Hindlimb muscle (tissue), 1 donor: ENCODE data around the gene SERINC1. TPM values are rescaled to one million over a fixed set of nuclear protein-coding genes. Genes with fewer than 3 reads are reported as not detected.

Source experiments
- DNase-seq: peaks from one replicate; pipeline ENCODE4 v3.0.0-alpha.2; 2013
- polyA plus RNA-seq: library from polyadenylated mRNA; unstranded; fragments of 120-200 nt; gene quantifications from one replicate; pipeline ENCODE4 v1.2.1, GENCODE V29; 2013; ENCODE audit not compliant: insufficient read length

SERINC1 gene
- polyA plus RNA-seq, 1 donor: 138 TPM

DNA sequence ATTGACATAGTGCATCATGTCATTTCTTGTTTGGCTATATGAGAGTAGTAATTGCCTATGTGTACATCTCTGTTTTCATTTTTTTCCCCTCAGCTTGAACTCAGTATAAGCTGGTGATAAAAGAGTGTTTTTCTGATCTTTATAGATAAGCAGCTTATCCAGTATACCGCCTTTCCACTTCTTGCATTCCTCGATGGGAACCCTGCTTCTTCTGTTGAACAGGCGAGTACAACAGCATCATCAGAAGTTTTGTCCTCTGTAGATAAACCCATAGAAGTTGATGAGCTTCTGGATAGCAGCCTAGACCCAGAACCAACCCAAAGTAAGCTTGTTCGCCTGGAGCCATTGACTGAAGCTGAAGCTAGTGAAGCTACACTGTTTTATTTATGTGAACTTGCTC is 39.8 kb downstream of the SERINC1 start:
- no peak for DNase-seq

DNA sequence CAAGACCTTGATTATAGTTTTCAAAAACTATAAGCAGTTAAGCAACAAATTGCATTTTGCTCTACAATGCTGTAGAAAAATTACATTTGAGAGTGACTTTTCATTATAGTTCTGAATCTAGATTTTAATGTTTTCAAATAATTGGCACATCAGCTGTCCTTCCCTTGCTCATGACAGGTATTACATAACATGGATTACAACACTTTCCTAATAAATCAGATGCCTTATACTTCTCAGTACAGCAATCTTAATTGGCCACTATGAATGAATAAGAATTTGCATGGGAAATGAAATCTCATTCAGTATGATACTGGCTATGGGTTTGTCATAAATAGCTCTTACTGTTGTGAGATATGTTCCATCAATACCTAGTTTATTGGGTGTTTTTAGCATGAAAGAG is 42.3 kb downstream of the SERINC1 start:
- no peak for DNase-seq

DNA sequence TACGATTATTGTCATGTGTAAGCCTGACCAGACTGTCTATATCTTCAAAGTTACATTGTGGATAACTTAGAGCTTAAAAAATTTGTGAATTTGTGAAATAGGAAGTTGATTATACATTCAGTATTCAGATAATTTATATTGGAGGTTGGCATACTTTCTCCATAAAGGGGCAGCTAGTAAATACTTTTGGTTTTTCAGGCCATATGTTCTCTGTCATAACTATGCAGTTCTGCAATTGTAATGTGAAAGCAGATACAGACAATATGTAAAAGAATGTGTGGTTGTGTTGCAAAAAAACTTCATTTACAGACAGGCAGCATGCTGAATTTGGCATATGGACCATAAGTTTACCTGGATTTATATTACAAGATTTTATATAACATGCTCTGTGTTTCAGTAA is 42.8 kb downstream of the SERINC1 start:
- DNase-seq: no peak

DNA sequence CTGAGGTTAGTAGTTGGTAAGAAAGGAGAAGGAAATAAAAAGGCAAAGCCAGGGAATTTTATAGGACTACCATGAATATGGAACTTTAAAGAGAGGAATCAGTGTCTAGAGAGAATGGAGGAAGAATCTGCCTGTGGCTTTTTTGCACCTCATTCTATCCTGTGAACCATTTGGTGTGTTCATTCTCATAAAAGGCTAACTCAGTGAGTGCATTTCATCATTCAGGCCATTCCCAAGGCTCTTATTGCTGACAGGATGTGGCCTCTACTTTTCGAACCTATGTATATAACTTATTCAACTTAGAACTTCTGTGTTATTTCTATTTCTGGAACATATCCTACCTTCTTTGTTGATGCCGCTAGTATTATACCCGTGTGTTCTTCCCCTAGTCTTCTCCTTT is 45.0 kb downstream of the SERINC1 start:
- no peak for DNase-seq

DNA sequence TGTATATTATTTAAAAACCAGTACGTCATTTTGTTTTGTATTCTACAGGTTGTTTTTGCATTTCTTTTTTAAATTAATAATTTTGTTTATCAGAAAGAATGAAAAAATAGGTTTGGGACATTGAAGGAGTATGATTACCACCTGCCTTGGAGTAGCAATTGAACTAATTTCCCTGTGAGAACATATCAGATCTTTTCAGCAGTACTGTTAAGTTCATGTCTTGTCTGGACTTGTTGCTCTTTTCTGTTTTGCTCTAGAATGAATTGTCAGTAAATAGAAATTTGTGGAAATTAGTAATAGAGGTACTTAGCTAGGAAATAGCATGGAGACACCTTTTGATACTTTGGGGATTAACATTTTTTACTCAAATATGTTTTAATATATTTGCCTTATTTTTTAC is 47.9 kb downstream of the SERINC1 start:
- DNase-seq: no peak

DNA sequence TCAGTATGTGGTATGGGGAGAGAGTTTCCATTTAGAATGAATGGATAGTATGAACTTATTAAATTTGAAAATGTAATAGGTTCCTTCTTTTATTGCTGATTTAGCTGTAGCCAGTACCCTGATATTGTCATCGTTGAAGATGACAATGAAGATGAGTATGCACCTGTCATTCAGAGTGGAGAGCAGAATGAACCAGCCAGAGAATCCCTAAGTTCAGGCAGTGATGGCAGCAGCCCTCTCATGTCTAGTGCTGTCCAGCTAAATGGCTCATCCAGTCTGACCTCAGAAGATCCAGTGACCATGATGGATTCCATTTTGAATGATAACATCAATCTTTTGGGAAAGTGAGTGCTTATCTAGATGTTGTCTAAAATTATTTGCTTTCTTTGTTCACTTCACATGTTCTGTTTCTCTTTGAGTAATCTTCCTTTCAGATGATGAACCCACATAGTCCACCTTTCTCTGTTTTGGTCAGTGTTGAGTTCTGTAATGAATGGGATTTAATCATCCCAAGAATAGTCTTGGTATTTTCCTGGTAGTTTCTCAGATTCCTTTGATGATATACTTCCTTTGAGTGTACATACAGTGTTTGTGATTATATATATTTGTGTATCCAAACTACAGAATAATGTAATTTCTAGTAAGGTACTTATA is 48.9 kb downstream of the SERINC1 start:
- no peak for DNase-seq

DNA sequence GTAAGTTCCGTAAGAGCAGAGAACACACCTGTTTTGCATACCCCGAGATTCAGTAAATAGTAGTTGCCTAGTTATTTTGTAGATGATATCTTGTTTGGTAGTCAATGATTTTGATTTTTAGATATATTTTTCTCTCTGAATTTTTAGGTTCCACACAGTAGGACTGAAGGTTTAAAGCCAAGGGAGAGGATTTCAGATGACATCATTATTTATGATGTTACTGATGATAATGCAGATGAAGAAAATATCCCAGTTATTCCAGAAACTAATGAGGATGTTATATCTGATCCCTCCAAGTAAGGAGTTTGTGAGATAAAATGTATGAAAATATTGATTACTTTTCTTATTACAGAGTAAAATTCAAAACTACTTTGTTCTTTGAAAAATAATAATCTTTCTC is 49.6 kb downstream of the SERINC1 start:
- DNase-seq: no peak

DNA sequence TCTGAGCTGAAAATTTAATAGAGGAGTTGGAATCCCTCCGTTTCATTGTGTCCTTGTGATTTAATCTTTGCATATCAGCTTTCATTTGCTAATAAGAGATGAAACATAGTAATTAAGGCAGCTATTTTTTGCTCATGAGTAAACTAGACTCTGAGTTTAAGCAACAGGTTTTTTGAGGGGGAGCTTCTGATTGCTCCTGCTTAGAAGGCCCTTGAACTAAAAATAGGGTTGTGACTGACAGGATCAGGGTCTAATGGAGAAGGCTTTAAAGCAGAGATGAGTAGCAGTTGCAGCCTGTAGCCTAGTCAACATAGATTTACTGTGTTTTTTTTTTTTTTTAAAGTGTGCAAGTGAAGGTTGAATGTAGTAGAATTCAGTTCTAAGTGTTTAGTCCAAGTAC is 54.8 kb downstream of the SERINC1 start:
- no peak for DNase-seq

DNA sequence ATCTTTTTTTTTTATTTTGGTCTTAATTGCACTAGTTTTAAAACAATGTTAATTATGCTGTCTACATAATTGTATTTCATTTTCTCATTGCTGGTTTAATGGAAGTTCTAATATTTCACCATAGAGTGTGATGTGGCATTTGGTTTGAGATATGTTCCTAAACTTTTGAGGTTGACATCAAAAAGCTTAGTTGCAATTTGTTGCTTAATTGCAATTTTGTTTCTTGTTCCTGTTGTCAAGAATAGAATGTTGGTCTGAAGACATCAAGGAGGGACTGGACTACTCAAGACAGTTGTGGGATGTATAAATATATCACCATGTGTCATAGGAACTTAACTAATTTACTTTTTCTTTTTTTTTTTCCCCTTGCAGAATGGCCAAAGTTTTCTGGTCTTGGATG is 59.6 kb downstream of the SERINC1 start:
- DNase-seq: no peak

DNA sequence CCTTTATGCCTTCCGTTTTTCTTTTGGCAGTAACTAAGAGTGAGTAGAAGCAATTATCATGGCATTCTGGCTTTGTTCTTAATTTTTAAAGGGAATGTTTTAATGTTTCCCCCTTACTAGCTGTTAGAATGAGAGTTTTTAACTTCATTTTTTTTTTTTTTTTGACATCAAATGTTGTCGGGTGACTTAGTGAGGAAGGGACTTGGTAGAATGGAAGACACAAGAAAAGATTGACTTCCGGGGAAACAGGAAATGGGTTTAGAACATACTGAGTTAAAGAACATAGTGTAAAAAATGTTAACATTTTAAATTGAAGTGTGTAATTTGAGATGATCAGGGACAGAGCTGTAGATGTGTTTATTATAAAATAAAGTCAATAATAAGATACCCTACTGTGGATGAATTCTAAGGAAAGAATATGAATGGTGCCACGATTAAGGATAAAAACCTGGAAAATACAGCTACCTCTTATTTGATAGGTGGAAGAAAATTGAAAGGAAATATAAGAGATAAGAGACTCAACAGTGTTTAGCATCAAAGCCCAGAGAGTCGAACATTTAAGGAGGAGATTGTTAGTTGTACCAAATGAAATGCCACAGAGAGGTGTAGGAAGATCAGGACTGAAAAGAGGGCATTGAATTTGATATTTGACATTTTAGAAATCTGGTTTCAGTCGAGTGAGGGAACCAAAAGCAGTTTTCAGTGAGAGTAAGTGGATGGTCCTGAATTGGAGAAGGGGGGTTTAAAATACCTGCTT is 62.7 kb downstream of the SERINC1 start:
- no peak for DNase-seq

DNA sequence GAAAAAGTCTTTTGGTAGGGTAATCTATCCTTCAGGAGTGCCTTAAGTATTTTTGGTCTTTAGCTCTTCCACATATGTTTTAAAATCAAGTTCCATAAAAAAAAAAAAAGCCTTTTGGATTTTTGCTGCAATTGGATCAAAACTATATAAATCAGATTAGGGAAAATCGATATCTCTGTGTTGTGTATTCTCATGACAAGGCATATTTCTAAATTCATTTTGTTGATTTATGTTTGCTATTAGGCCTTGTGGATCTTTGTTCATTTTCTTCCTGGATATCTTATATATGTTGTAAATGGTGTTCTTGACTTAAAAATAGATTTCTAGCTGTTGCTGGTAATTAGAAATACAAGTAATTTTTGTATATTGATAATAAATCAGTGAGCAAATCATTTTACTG is 63.4 kb downstream of the SERINC1 start:
- DNase-seq: no peak

DNA sequence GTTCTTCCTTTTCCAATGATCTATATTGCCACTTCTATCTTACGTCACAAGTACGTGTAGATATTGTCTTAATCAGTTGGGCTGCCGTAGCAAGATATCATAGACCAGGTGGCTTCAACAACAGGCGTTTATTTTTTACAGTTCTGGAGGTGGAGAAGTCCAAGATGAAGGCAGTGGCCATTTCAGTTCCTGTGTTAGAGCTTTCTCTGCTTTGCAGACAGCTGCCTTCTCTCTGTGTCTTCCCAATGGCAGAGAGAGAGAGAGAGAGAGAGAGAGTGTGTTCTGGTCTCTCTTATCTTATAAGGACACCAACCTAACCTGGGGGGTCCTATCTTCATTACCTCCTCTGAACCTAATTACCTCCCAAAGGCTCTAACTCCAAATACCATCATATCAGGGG is 63.9 kb downstream of the SERINC1 start:
- no peak for DNase-seq

DNA sequence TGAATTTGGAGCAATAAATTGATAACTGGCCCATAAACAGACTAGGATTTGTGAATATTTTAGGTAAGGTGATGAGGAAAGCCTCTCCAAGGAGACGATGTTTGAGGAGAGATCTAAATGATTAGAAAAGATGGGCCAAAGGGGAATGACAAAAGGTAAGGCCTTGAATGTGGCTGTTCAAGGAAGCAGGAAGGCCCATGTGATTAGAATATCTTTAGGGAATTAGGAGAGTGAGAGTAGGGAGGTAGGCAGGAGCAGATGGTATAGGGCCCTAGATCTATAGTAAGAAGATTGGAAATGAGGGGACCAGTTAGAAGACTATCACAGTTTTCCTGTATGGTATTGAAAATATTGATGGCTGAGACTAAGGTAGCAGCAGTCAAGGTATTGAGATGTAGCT is 65.4 kb downstream of the SERINC1 start:
- no peak for DNase-seq

DNA sequence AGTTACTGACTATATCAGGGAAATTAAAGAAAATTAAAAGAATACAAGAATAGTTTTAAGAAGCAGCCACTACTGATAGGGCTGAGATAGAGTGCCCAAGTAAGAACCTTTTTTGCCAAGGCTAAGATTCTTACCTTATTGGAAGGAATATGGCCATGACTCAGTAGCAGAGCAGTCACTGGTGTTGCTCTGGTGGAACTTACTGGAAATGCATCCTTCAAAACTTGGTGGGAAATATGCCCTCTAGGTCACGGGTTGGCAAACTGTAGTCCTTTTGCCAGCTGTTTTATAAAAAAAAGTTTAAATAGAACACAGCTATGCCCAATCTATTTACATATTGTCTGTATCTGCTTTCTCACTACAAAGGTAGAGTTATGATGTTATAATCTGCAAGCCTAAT is 66.2 kb downstream of the SERINC1 start:
- no peak for DNase-seq

DNA sequence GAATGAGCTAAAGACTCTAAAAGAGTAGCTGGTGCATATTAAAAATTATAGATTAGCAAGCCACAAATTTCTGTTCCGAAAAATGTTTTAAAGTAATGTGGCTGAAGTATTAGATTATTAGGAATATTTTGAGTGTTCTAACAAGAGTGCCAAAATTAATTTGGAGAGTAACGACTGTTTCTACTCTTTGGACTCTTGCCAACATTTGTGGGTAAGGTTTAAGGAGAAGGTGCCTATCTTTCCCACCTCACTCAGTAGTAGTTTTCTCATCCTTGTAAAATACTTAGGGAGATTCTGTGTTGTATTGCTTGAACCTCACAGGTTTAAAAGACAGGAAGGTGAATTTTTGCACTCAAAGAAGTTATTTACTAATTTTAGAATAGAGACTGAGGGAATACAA is 67.2 kb downstream of the SERINC1 start:
- DNase-seq: no peak

DNA sequence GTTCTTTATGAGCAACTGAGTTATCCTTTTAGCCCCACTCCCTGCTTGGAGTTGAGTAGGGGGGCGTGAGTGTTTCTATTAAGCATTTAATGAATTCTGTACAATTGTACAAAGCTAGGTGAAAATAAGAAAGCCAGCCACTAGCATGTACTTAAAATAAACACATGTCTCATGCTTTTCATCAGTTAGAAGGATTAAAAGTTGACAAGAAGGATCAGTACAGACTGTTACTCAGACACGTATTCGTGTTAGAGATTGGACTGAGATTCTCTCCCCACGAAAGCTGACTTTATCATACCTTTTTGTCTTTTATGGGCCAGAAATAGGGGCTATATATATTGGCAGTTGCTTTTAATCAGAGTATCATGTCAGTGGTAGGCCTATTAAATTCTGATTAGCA is 70.5 kb downstream of the SERINC1 start:
- no peak for DNase-seq

DNA sequence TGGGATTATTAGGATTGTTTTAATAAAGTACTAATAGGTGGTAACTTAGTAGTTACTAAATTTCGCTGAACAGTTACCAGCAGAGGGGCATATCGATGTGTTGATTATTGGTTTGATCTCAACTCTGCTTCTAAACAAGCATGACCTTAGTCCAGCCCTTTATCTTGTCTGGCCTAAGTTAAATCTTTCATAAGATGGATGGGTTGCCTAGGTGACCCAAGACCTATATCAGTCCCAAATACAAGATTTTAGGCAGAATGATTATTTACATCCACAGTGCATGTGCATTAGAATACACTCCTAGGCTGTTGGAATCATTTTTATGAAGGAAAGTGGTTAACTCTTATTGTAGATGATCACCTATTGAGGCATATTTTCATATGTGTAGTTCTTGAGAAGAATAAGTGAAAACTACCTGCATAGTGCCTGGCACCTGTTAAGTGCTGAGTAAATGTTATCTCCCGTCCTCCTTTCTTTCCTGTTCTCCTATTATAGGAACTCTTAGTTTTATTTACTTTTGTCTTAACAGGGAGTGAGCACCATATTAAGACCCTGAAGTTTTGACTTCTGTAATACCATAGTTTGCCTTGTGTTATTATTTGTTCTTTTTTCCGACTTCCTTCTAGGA is 71.0 kb downstream of the SERINC1 start:
- DNase-seq: no peak

DNA sequence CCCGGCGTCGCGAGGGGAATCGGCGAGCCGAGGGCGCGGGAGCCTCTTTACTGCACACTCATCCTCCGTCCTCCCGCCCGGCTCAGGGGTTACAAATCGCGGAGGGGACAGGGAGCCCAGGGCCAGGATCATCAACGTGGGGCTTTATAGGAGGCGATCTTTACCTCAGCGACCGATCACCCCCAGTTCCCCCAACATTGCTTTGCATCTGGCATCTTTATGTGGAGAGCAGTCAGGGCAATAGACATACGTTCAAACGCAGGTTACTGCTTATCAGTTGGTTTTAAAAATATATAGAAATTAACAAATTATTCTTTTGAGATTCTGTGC is 71.5 kb downstream of the SERINC1 start:
- no peak for DNase-seq

DNA sequence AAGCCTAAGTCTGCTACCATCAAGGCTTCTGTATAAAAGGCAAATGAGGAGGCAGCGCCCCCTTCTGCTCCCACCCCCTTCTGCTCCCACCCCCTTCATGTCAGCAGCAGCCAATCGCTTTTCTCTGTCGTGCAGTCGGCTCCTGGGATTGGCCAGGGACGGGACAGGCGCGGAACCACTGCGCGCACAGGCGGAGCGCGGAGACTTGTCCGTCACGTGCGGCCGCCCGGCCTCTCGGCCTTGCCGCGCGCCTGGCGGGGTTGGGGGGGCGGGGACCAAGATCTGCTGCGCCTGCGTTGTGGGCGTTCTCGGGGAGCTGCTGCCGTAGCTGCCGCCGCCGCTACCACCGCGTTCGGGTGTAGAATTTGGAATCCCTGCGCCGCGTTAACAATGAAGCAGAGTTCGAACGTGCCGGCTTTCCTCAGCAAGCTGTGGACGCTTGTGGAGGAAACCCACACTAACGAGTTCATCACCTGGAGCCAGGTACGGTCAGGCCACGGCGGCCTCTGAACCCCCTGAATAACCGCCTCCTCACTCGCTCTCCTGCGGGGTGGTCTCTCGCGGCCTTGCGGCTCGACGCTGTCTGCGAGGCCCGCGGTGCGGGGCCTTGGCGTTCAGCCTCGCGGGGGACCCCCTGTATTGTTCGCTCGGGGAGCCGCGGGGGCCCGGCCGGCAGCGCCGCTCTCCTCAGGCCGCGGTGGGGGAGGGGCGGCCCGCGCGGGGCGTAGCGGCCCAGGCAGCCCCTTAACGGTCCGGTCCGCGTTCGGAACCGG is 72.1 kb downstream of the SERINC1 start, which contains the start of gene HSF2:
Gene HSF2 (plus strand): TSS at position 305 of the 773 bp plus-strand sequence. CDS start 86 bp downstream, at position 391.
- peak; percentile 98 for DNase-seq

DNA sequence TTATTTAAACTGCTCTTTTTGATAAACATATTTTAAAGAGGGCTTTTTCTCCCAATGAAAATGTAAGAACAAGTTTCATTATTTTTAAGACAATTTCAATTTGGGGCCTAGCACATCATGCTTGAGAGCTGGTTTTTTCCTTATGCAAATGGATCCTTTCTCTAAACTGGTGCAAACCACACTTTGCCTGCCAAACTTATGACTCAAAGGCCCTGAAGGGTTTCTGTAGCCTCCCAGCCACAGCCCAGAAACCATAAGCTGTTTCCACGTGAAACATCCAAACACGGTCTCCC is 72.6 kb downstream of the SERINC1 start:
- DNase-seq: no peak

DNA sequence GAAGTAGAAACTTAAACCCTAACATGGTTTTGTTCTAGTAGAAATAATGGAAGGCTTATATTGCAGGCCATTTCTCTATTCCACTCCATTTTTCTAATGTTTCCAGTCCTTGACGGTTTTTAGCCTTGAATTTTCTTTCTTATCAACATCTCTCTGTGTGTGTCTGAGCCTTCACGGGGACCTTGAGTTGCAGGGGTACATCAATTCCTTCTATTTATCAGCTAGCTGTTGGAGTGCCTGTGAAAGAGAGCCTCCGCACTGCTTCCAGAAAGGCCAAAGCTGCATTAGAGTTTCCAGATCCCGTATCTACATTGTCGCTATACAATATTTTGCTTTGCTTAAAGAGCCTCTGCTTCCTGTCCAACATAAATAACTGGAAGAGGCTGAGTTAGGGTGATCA is 77.6 kb downstream of the SERINC1 start:
- DNase-seq: no peak

DNA sequence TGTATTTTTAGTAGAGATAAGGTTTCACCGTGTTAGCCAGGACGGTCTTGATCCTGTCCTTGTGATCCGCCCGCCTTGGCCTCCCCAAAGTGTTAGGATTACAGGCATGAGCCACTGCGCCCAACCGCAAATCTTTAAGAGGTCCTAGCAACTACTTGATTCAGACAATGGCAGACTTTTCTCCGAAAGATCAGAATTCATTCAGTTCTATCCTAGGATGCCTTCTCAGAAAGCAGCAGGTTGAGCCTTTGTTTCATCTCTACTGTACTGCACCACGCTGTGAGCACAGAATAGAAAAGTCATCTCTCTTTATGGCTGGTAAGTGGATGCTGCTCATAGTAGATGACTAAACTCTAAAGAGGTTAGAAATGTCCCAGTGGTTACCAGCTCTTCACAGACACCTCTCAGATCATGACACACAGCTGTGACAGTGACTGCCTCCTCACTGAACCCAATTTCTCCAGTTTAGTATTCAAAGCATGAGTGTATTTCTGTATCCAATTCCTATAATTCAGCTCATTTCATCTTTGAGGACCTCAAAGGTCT is 78.2 kb downstream of the SERINC1 start:
- DNase-seq: no peak
